NCI-H187 (cell line): ENCODE data around the gene EPS8L1.
A peak's percentile ranks its signal among the peaks of the same experiment; 100 is the strongest.

Experiments used
- DNase-seq, 2 experiments: peaks; one replicate each; lab custom pipeline; 2025; lab: John Stamatoyannopoulos, UW

Gene EPS8L1

GRCh38 chr19:55115446-55116065 lies 39.9 kb downstream of the EPS8L1 start:
- DNase-seq, result no peak

GRCh38 chr19:55116232-55116858 lies 40.7 kb downstream of the EPS8L1 start:
- DNase-seq, result no peak

- DNase-seq, result no peak
Measured at GRCh38 chr19:55116859-55117662, 41.4 kb downstream of the EPS8L1 start, which contains the start of gene PPP1R12C. TSS of gene PPP1R12C (minus strand) at chr19:55117637. CDS start at chr19:55117543, 94 bp downstream.

GRCh38 chr19:55117663-55118391 lies 42.2 kb downstream of the EPS8L1 start:
- peak; percentile 81 to 99 for DNase-seq

GRCh38 chr19:55118401-55118991 lies 42.8 kb downstream of the EPS8L1 start:
- no peak for DNase-seq

GRCh38 chr19:55119053-55119452 lies 43.4 kb downstream of the EPS8L1 start:
- DNase-seq, result no peak

- DNase-seq, result no peak
Measured at GRCh38 chr19:55131421-55131820, 55.8 kb downstream of the EPS8L1 start.

GRCh38 chr19:55132453-55133129 lies 56.9 kb downstream of the EPS8L1 start:
- DNase-seq, result no peak

GRCh38 chr19:55133639-55134444 lies 58.2 kb downstream of the EPS8L1 start:
- DNase-seq, result no peak

GRCh38 chr19:55134736-55135135 lies 59.1 kb downstream of the EPS8L1 start:
- no peak for DNase-seq

- no peak for DNase-seq
Measured at GRCh38 chr19:55136399-55137102, 60.9 kb downstream of the EPS8L1 start.
